Liver (tissue), 9 donors: ENCODE results near the gene ZMAT5. TPM values are rescaled to one million over a fixed set of nuclear protein-coding genes. Genes with fewer than 3 reads are reported as not detected.

Source experiments
- DNase-seq: peaks from one replicate; pipeline ENCODE4 v3.0.0-alpha.2; 2017; ENCODE audit warnings: low spot score
- H3K27ac ChIP-seq, 2 donors: one replicate each; pipeline ENCODE4 v1.7.0; 2013; ENCODE audit warnings: inconsistent platforms in 2 of 2, low read length in 2 of 2, control low read depth in 1 of 2, low read depth in 1 of 2, mild to moderate bottlenecking in 1 of 2
- H3K27me3 ChIP-seq, 4 donors: one replicate each; pipeline versions ENCODE4 v1.6.1 to v1.7.0; 2013; ENCODE audit warnings: low read length in 3 of 4, inconsistent platforms in 1 of 4, mild to moderate bottlenecking in 1 of 4, moderate library complexity in 1 of 4; ENCODE audit not compliant: control insufficient read depth in 4 of 4, insufficient read depth in 4 of 4
- H3K36me3 ChIP-seq, 4 donors: one replicate each; pipeline versions ENCODE4 v1.6.1 to v1.7.0; 2013; ENCODE audit warnings: low read length in 3 of 4, mild to moderate bottlenecking in 3 of 4, low read depth in 1 of 4, moderate library complexity in 1 of 4; ENCODE audit not compliant: control insufficient read depth in 4 of 4, insufficient read depth in 3 of 4
- H3K4me1 ChIP-seq, 4 donors: one replicate each; pipeline versions ENCODE4 v1.6.1 to v1.7.0; 2013; ENCODE audit warnings: low read length in 3 of 4, mild to moderate bottlenecking in 3 of 4, moderate library complexity in 1 of 4; ENCODE audit not compliant: control insufficient read depth in 4 of 4, insufficient read depth in 4 of 4
- H3K4me3 ChIP-seq, 3 donors: one replicate each; pipeline versions ENCODE4 v1.6.1 to v1.7.0; 2013; ENCODE audit warnings: low read length in 3 of 3, control low read depth in 1 of 3, low read depth in 1 of 3, mild to moderate bottlenecking in 1 of 3
- H3K9ac ChIP-seq, 2 donors: one replicate each; pipeline ENCODE4 v1.7.0; 2013; ENCODE audit warnings: low read length in 2 of 2, mild to moderate bottlenecking in 2 of 2, moderate library complexity in 2 of 2, control low read depth in 1 of 2, low read depth in 1 of 2
- H3K9me3 ChIP-seq, 4 donors: one replicate each; pipeline versions ENCODE4 v1.6.1 to v1.7.0; 2013; ENCODE audit warnings: low read length in 3 of 4; ENCODE audit not compliant: control insufficient read depth in 4 of 4
- EGR1 ChIP-seq, 2 donors: IDR thresholded peaks; 2 replicates each; pipeline ENCODE4 v1.6.1; 2016 to 2018; ENCODE audit warnings: antibody characterized with exemption in 2 of 2, low read depth in 2 of 2
- FOXA1 ChIP-seq: IDR thresholded peaks from 2 replicates; pipeline ENCODE4 v1.6.1; 2016; ENCODE audit warnings: antibody characterized with exemption
- FOXA2 ChIP-seq: IDR thresholded peaks from 2 replicates; pipeline ENCODE4 v1.6.1; 2016; ENCODE audit warnings: antibody characterized with exemption
- GABPA ChIP-seq, 2 donors: IDR thresholded peaks in 1 of 2; conservative IDR thresholded peaks in 1 of 2; 2 replicates each; pipeline ENCODE4 v1.6.1; 2016; ENCODE audit warnings: antibody characterized with exemption in 2 of 2, mild to moderate bottlenecking in 1 of 2, moderate library complexity in 1 of 2
- HNF4A ChIP-seq, 2 donors: conservative IDR thresholded peaks; 2 replicates each; pipeline ENCODE4 v1.6.1; 2016; ENCODE audit warnings: antibody characterized with exemption in 2 of 2, mild to moderate bottlenecking in 2 of 2
- HNF4G ChIP-seq: IDR thresholded peaks from 2 replicates; pipeline ENCODE4 v1.6.1; 2016; ENCODE audit warnings: antibody characterized with exemption
- JUND ChIP-seq, 2 donors: IDR thresholded peaks; 2 replicates each; pipeline ENCODE4 v1.6.1; 2016; ENCODE audit warnings: antibody characterized with exemption in 2 of 2
- NR2F2 ChIP-seq: IDR thresholded peaks from 2 replicates; pipeline ENCODE4 v1.6.1; 2016; ENCODE audit warnings: antibody characterized with exemption
- RAD21 ChIP-seq, 2 donors: IDR thresholded peaks; 2 replicates each; pipeline ENCODE4 v1.6.1; 2016; ENCODE audit warnings: antibody characterized with exemption in 2 of 2, mild to moderate bottlenecking in 2 of 2
- RXRA ChIP-seq, 2 donors: IDR thresholded peaks; 2 replicates each; pipeline ENCODE4 v1.6.1; 2017 to 2018; ENCODE audit warnings: antibody characterized with exemption in 2 of 2, mild to moderate bottlenecking in 1 of 2
- SP1 ChIP-seq: IDR thresholded peaks from 2 replicates; pipeline ENCODE4 v1.6.1; 2018; ENCODE audit warnings: antibody characterized with exemption, mild to moderate bottlenecking
- TAF1 ChIP-seq: conservative IDR thresholded peaks from 2 replicates; pipeline ENCODE4 v1.6.1; 2016; ENCODE audit warnings: antibody characterized with exemption, mild to moderate bottlenecking
- YY1 ChIP-seq: IDR thresholded peaks from 2 replicates; pipeline ENCODE4 v1.6.1; 2016; ENCODE audit warnings: antibody characterized with exemption, mild to moderate bottlenecking
- WGBS: extraction: QIAGEN DNeasy Blood & Tissue Kit; methylation state at CpG from one replicate; pipeline ENCODE4 v1.1.7; 2013; 5-methylcytosine and 5-hydroxymethylcytosine counted together
- polyA plus RNA-seq, 2 donors: library from polyadenylated mRNA; stranded (reverse) in 1 of 2; unstranded in 1 of 2; fragments of 200-250 nt in 1 of 2; fragments of >200 nt in 1 of 2; fragmentation: Nextera tagmentation in 1 of 2; extraction: Ambion mirVana in 1 of 2; gene quantifications; one replicate each; pipeline versions ENCODE4 v1.2.1 to v1.2.3, GENCODE V29; 2013 to 2015
- total RNA-seq, 2 donors: library from RNA; depleted of rRNA; stranded (reverse); fragments of >200 nt; gene quantifications; one replicate each; pipeline ENCODE4 v1.2.3, GENCODE V29; 2014
- TF ChIP-seq, protein P1 (sequence below): IDR thresholded peaks from 2 replicates; pipeline ENCODE4 v1.6.1; 2016; ENCODE audit warnings: antibody characterized with exemption, mild to moderate bottlenecking
- TF ChIP-seq, protein P2 (sequence below): IDR thresholded peaks from 2 replicates; pipeline ENCODE4 v1.6.1; 2016; ENCODE audit warnings: antibody characterized with exemption
- TF ChIP-seq, protein P3 (sequence below): fragments of 150-350 bp; IDR thresholded peaks from 2 replicates; pipeline ENCODE4 v1.5.1; 2017; ENCODE audit warnings: improper control_type of control experiment, low read depth, low read length; ENCODE audit not compliant: missing input control
- TF ChIP-seq, protein P4 (sequence below): IDR thresholded peaks from 2 replicates; pipeline ENCODE4 v1.6.1; 2016; ENCODE audit warnings: antibody characterized with exemption
- TF ChIP-seq, protein P5 (sequence below): IDR thresholded peaks from 2 replicates; pipeline ENCODE4 v1.6.1; 2016; ENCODE audit warnings: antibody characterized with exemption
- donor health status: healthy.
- donor health status: healthy.
- donor health status: healthy.
- donor health status: healthy.
- donor health status: healthy.

Gene ZMAT5
- total and polyA plus RNA-seq, 4 donors: 9.2 to 18.8 (median 13.5) TPM

DNA sequence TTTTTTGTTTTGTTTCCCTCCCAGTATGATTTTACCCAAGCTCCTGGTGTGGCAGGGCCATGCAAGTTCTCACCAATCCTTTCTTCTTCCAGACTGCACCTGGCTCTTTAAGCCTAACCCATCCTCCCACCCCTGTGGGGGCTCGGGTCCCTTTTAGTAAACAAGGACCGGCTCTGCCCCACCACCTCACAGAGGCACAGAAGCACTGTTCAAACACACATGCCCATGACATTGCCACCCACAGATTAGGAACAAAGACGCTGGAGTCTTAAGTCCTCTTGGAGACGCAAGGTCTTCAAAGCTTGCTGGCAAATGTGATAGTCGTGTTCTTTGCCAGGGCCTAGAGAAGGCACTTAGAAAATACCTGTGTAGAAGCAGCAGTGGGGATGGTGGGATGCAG lies 19.2 kb upstream of the ZMAT5 start:
- peaks cover 19 to 35% (median 27%) of the 10 kb centered on the region in 4 donors for H3K4me1 ChIP-seq
- H3K27me3 ChIP-seq: no peaks in the 10 kb centered on the region
- 62% methylated on average over 5 of the region's 5 CpGs for WGBS
- H3K9ac ChIP-seq: no peak overlapping the region
- H3K36me3 ChIP-seq: peaks cover 13 to 27% (median 16%) of the 10 kb centered on the region in 4 donors
- TF ChIP-seq GABPA (IDR thresholded peaks at IDR 0.05 in 1 of 2, conservative IDR thresholded peaks at IDR 0.05 in 1 of 2) (no peak), YY1 (no peak), FOXA2 (no peak), TAF1 (no peak), RXRA (IDR thresholded peaks at IDR 0.05) (no peak), SP1 (no peak), NR2F2 (no peak), RAD21 (IDR thresholded peaks at IDR 0.05) (no peak), EGR1 (IDR thresholded peaks at IDR 0.05; ENCODE audit: low read depth in 2 of 2) (no peak), HNF4G (no peak), HNF4A (conservative IDR thresholded peaks at IDR 0.05) (no peak), JUND (IDR thresholded peaks at IDR 0.05) (no peak), FOXA1 (no peak)
- TF ChIP-seq, protein P1, sequence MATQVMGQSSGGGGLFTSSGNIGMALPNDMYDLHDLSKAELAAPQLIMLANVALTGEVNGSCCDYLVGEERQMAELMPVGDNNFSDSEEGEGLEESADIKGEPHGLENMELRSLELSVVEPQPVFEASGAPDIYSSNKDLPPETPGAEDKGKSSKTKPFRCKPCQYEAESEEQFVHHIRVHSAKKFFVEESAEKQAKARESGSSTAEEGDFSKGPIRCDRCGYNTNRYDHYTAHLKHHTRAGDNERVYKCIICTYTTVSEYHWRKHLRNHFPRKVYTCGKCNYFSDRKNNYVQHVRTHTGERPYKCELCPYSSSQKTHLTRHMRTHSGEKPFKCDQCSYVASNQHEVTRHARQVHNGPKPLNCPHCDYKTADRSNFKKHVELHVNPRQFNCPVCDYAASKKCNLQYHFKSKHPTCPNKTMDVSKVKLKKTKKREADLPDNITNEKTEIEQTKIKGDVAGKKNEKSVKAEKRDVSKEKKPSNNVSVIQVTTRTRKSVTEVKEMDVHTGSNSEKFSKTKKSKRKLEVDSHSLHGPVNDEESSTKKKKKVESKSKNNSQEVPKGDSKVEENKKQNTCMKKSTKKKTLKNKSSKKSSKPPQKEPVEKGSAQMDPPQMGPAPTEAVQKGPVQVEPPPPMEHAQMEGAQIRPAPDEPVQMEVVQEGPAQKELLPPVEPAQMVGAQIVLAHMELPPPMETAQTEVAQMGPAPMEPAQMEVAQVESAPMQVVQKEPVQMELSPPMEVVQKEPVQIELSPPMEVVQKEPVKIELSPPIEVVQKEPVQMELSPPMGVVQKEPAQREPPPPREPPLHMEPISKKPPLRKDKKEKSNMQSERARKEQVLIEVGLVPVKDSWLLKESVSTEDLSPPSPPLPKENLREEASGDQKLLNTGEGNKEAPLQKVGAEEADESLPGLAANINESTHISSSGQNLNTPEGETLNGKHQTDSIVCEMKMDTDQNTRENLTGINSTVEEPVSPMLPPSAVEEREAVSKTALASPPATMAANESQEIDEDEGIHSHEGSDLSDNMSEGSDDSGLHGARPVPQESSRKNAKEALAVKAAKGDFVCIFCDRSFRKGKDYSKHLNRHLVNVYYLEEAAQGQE: no peak
- TF ChIP-seq, protein P2, sequence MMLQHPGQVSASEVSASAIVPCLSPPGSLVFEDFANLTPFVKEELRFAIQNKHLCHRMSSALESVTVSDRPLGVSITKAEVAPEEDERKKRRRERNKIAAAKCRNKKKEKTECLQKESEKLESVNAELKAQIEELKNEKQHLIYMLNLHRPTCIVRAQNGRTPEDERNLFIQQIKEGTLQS: no peak
- TF ChIP-seq, protein P3, sequence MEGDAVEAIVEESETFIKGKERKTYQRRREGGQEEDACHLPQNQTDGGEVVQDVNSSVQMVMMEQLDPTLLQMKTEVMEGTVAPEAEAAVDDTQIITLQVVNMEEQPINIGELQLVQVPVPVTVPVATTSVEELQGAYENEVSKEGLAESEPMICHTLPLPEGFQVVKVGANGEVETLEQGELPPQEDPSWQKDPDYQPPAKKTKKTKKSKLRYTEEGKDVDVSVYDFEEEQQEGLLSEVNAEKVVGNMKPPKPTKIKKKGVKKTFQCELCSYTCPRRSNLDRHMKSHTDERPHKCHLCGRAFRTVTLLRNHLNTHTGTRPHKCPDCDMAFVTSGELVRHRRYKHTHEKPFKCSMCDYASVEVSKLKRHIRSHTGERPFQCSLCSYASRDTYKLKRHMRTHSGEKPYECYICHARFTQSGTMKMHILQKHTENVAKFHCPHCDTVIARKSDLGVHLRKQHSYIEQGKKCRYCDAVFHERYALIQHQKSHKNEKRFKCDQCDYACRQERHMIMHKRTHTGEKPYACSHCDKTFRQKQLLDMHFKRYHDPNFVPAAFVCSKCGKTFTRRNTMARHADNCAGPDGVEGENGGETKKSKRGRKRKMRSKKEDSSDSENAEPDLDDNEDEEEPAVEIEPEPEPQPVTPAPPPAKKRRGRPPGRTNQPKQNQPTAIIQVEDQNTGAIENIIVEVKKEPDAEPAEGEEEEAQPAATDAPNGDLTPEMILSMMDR: no peak
- TF ChIP-seq, protein P4, sequence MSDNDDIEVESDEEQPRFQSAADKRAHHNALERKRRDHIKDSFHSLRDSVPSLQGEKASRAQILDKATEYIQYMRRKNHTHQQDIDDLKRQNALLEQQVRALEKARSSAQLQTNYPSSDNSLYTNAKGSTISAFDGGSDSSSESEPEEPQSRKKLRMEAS: no peak
- TF ChIP-seq, protein P5, sequence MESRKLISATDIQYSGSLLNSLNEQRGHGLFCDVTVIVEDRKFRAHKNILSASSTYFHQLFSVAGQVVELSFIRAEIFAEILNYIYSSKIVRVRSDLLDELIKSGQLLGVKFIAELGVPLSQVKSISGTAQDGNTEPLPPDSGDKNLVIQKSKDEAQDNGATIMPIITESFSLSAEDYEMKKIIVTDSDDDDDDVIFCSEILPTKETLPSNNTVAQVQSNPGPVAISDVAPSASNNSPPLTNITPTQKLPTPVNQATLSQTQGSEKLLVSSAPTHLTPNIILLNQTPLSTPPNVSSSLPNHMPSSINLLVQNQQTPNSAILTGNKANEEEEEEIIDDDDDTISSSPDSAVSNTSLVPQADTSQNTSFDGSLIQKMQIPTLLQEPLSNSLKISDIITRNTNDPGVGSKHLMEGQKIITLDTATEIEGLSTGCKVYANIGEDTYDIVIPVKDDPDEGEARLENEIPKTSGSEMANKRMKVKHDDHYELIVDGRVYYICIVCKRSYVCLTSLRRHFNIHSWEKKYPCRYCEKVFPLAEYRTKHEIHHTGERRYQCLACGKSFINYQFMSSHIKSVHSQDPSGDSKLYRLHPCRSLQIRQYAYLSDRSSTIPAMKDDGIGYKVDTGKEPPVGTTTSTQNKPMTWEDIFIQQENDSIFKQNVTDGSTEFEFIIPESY: no peak
- no peak overlapping the region for H3K4me3 ChIP-seq
- DNase-seq: no peak
- H3K9me3 ChIP-seq: no peaks in the 10 kb centered on the region
- H3K27ac ChIP-seq: no peak overlapping the region
